OCI-LY3 (cell line): ENCODE measurements around the gene RHBDL1.

ENCODE experiments used
- H2AFZ ChIP-seq: fragments of 200-600, 300-600 bp; shearing (Covaris generic); 2 replicates; pipeline ENCODE4 v1.6.0; 2014; ENCODE audit warnings: antibody characterized with exemption, low read depth, low read length
- H3K27ac ChIP-seq: fragments of 200-600, 300-600 bp; sonication (generic); 2 replicates; pipeline ENCODE4 v1.5.1; 2014; ENCODE audit warnings: mild to moderate bottlenecking, low read length, moderate library complexity, mixed read lengths
- H3K27me3 ChIP-seq: fragments of 200-600, 300-600 bp; sonication (generic); 2 replicates; pipeline ENCODE4 v1.6.1; 2014; ENCODE audit warnings: low read depth, low read length, mixed read lengths
- H3K36me3 ChIP-seq: fragments of 200-600, 300-600 bp; sonication (generic); replicated peaks from 2 replicates; pipeline ENCODE3; 2014; ENCODE audit warnings: low read depth, low read length, mixed read lengths
- H3K4me1 ChIP-seq: fragments of 300-600, 200-600 bp; sonication (generic); 2 replicates; pipeline ENCODE4 v1.6.1; 2014; ENCODE audit warnings: low read length, mixed read lengths
- H3K4me2 ChIP-seq: fragments of 200-600, 300-600 bp; sonication (generic); 2 replicates; pipeline ENCODE4 v1.6.1; 2014; ENCODE audit warnings: low read length, mixed read lengths
- H3K4me3 ChIP-seq: fragments of 300-600, 200-600 bp; sonication (generic); 2 replicates; pipeline ENCODE4 v1.5.1; 2014; ENCODE audit warnings: antibody characterized with exemption, mild to moderate bottlenecking, low read length, moderate library complexity
- H3K79me2 ChIP-seq: fragments of 300-600, 200-600 bp; shearing (Covaris generic); 2 replicates; pipeline ENCODE4 v1.6.1; 2014; ENCODE audit warnings: mild to moderate bottlenecking, low read length, mixed read lengths
- H3K9ac ChIP-seq: fragments of 300-600, 200-600 bp; shearing (Covaris generic); 2 replicates; pipeline ENCODE4 v1.6.0; 2014; ENCODE audit warnings: mild to moderate bottlenecking, low read length, moderate library complexity
- H3K9me3 ChIP-seq: fragments of 200-600, 300-600 bp; shearing (Covaris generic); 2 replicates; pipeline ENCODE4 v1.6.1; 2014; ENCODE audit warnings: low read length, mixed read lengths; ENCODE audit not compliant: insufficient read depth
- H4K20me1 ChIP-seq: fragments of 200-600, 300-600 bp; sonication (generic); 2 replicates; pipeline ENCODE4 v1.6.1; 2016; ENCODE audit warnings: low read length, mixed read lengths; ENCODE audit not compliant: insufficient read depth
- EZH2phosphoT487 ChIP-seq: fragments of 200-600 bp; shearing (Covaris generic); IDR thresholded peaks from 2 replicates; pipeline ENCODE4 v1.6.1; 2018; ENCODE audit warnings: antibody characterized with exemption, mixed run types, low read depth
- TF ChIP-seq, protein P1 (sequence below): fragments of 200-600, 300-600 bp; sonication (generic); IDR thresholded peaks from 2 replicates; pipeline ENCODE4 v1.5.1; 2014; ENCODE audit warnings: antibody characterized with exemption, low read length, low read depth

The RHBDL1 gene

DNA sequence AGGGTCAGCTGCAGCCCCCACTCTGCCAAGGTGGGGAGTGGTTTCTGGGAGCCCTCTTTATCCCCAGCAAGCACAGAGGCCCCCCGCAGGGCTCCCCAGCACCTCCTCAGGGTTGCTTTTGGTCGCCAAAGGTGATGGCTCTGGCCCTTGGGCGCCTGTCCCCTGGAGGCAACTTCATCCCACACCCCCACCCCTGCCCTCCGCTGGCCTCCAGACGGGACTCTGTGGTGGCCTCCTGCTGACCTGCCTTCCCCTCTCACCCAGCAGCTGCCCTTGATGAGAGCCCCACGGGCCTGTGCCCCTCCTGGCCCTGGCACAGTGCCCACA is 15.4 kb upstream of the RHBDL1 start:
- no peak overlapping the region for H3K27ac ChIP-seq
- no peak for TF ChIP-seq EZH2phosphoT487
- TF ChIP-seq, protein P1, sequence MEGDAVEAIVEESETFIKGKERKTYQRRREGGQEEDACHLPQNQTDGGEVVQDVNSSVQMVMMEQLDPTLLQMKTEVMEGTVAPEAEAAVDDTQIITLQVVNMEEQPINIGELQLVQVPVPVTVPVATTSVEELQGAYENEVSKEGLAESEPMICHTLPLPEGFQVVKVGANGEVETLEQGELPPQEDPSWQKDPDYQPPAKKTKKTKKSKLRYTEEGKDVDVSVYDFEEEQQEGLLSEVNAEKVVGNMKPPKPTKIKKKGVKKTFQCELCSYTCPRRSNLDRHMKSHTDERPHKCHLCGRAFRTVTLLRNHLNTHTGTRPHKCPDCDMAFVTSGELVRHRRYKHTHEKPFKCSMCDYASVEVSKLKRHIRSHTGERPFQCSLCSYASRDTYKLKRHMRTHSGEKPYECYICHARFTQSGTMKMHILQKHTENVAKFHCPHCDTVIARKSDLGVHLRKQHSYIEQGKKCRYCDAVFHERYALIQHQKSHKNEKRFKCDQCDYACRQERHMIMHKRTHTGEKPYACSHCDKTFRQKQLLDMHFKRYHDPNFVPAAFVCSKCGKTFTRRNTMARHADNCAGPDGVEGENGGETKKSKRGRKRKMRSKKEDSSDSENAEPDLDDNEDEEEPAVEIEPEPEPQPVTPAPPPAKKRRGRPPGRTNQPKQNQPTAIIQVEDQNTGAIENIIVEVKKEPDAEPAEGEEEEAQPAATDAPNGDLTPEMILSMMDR: no peak

DNA sequence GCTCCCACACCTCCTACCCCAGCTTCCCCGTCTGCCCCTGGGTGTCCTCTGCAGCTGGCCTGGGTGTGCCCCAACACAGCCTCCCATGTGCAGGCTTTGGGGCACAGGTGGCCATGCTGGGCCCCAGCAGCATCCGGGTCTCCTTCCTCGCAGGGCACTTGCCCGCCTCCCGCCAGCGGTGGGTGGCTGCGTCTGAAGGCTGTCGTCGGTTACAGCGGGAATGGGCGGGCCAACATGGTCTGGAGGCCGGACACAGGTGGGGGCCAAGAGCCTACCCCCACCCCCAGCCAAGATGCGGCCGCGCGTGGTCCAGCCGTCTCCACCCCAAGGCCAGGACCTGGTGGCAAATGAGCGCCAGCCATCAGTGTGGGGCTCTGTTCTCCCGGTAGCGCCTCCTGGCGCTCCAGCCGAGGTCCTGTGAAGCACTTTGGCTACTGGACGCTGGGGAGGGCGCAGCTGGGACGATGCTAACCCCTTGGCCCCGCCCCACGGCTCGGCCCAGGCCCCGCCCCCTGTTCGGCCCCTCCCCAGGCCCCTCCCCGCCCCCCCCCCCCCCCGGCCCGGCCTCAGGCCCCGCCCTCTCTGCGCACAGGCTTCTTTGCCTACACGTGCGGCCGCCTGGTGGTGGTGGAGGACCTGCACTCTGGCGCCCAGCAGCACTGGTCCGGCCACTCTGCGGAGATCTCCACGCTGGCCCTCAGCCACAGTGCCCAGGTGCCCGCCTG is 14.8 kb upstream of the RHBDL1 start:
- no peaks in the 10 kb centered on the region for H3K79me2 ChIP-seq
- 0 out of 2 replicates have a peak overlapping the region, but pooled peaks have one; percentile 12 for H3K4me2 ChIP-seq
- H3K9ac ChIP-seq: no peak overlapping the region
- no peaks in the 10 kb centered on the region for H3K9me3 ChIP-seq
- H2AFZ ChIP-seq: no peak overlapping the region
- no peaks in the 10 kb centered on the region for H4K20me1 ChIP-seq
- H3K4me3 ChIP-seq: no peak overlapping the region
- H3K27ac ChIP-seq: no peak overlapping the region
- TF ChIP-seq, protein P1: peak; percentile 25
- TF ChIP-seq EZH2phosphoT487: no peak
- H3K36me3 ChIP-seq: peaks cover 4% of the 10 kb centered on the region
- no peaks in the 10 kb centered on the region for H3K27me3 ChIP-seq
- peaks cover 3% of the 10 kb centered on the region; the same call in 1 of the 2 replicates for H3K4me1 ChIP-seq

More for the DNA sequence above, 15.4 kb upstream of the RHBDL1 start:
- Histone ChIP-seq H3K4me3 (no peak overlapping the region), H3K36me3 (peaks cover 4% of the 10 kb centered on the region), H2AFZ (no peak overlapping the region), H4K20me1 (no peaks in the 10 kb centered on the region), H3K4me1 (peaks cover 3% of the 10 kb centered on the region; the same call in 1 of the 2 replicates), H3K9me3 (no peaks in the 10 kb centered on the region), H3K27me3 (no peaks in the 10 kb centered on the region), H3K9ac (no peak overlapping the region), H3K4me2 (no peak overlapping the region), H3K79me2 (no peaks in the 10 kb centered on the region)

DNA sequence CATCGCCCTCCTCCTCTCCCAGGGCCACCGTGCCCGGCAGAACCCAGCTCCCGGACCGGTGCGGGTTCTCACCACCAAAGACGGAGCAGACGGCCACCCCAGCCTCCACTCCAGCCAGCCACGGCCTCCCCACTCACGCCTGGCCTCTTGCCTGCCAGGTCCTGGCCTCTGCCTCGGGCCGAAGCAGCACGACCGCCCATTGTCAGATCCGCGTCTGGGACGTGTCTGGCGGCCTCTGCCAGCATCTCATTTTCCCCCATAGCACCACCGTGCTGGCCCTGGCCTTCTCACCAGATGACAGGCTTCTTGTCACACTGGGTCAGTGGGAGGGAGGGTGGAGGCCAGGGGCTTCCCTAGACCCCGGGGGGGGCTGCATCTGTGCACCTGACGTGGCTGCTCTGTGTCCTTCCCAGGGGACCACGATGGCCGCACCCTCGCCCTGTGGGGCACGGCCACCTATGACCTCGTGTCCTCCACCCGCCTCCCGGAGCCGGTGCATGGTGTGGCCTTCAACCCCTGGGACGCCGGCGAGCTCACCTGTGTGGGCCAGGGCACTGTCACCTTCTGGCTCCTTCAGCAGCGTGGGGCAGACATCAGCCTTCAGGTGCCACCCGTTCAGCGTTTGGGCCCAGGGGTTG is 14.2 kb upstream of the RHBDL1 start:
- TF ChIP-seq, protein P1: no peak; the same call in 1 of the 2 replicates
- no peak for TF ChIP-seq EZH2phosphoT487
- Histone ChIP-seq H3K27me3 (no peaks in the 10 kb centered on the region), H3K4me1 (peaks cover 3% of the 10 kb centered on the region; the same call in 1 of the 2 replicates), H2AFZ (no peak overlapping the region), H3K36me3 (peaks cover 4% of the 10 kb centered on the region), H3K27ac (no peak overlapping the region), H4K20me1 (no peaks in the 10 kb centered on the region), H3K9ac (no peak overlapping the region), H3K4me2 (0 out of 2 replicates have a peak overlapping the region, but pooled peaks have one; percentile 12), H3K4me3 (no peak overlapping the region), H3K9me3 (no peaks in the 10 kb centered on the region), H3K79me2 (no peaks in the 10 kb centered on the region)

DNA sequence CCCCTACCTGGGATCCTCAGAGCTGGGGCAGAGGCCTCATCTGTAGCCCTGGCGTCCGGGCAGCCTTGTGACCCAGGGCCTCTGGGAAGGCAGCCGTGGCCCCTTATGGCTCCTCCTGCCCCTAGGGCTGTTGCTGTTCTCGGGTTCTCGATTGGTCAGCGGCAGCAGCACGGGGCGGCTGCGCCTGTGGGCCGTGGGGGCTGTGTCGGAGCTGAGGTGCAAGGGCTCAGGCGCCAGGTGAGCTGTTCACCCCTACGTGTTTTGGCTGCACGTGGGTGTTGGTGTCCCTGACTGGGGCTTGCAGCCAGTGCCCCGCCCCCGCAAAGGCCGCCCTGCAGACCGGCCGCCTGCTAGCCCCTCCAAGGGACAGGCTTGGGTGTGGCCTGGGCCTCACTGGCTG is 13.4 kb upstream of the RHBDL1 start:
- H2AFZ ChIP-seq: no peak overlapping the region
- no peak overlapping the region for H3K9ac ChIP-seq
- no peaks in the 10 kb centered on the region for H4K20me1 ChIP-seq
- no peaks in the 10 kb centered on the region for H3K27me3 ChIP-seq
- no peaks in the 10 kb centered on the region for H3K9me3 ChIP-seq
- TF ChIP-seq, protein P1: no peak
- no peak for TF ChIP-seq EZH2phosphoT487
- H3K4me3 ChIP-seq: no peak overlapping the region
- H3K36me3 ChIP-seq: peaks cover 4% of the 10 kb centered on the region
- H3K79me2 ChIP-seq: no peaks in the 10 kb centered on the region
- H3K27ac ChIP-seq: no peak overlapping the region
- peaks cover 3% of the 10 kb centered on the region; the same call in 1 of the 2 replicates for H3K4me1 ChIP-seq
- H3K4me2 ChIP-seq: no peak overlapping the region
